Stimulated activated naive CD4-positive, alpha-beta T cell (primary cell): ENCODE measurements around the gene CEP170B.

ENCODE experiments used
- DNase-seq, 6 experiments: peaks; one replicate each; lab custom pipeline; 2025; lab: John Stamatoyannopoulos, UW

Gene CEP170B

DNA sequence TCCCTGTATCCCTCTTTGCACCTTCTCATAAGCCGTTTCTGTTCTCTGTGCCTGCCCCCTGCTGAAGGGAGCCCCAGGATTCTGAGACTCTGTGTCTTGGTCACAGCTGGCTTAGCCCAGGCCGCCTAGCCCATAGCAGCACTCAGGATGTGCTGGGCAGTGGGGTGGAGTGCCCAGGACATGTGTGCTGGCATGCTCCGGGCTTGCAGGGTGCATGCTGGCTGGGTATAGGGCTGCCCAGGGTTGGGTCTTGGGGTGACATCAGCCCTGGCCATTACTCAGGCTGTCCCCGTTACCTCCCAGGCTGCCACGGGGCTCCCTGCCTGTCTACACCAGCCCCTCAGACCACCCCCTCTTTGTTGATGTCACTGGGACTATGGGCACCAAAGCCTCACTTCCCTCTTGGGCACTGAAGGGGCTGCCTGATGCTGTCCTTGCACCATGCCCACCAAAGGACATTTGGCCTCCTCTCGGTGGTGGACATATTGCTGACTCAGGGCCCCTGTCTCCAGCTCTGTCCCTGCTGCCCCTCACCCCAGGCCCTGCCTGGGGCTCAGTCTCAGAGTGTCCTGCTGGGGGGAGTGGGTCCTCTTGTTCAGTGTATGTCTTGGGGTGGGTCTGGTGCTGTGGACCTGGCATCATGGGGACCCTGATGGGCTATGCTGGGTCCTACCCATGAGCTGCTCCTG is 2.4 kb downstream of the CEP170B start:
- no peak for DNase-seq

DNA sequence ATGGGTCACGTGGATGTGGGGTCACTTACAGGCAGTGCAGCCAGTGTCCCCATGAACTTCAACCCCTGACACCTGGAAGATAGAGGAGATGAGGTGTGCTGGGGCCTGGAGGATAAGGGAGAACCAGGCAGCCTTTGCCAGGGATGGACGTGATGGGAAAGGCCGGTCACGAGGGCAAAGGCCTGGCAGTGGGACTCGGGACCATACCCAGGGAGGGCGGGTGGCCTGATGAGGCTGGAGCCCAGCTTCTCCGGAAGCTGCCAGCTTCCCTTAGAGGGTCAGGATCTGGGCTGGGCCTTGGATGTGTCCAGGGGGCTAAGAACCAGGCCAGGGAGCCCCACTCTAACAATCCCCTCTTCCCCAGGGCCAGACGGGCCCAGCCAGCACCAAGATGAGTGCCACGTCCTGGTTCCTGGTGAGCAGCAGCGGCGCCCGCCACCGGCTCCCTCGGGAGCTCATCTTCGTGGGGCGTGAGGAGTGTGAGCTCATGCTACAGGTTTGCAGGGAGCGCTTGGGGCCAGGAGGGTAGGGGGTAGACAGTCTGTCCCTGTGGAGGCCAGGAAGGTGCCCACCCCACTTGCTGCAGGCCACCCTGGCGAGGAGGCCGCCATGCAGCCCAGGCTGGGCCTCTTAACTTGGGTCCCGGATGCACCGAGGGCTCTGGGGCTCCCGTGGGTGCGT is 3.1 kb downstream of the CEP170B start:
- no peak for DNase-seq

DNA sequence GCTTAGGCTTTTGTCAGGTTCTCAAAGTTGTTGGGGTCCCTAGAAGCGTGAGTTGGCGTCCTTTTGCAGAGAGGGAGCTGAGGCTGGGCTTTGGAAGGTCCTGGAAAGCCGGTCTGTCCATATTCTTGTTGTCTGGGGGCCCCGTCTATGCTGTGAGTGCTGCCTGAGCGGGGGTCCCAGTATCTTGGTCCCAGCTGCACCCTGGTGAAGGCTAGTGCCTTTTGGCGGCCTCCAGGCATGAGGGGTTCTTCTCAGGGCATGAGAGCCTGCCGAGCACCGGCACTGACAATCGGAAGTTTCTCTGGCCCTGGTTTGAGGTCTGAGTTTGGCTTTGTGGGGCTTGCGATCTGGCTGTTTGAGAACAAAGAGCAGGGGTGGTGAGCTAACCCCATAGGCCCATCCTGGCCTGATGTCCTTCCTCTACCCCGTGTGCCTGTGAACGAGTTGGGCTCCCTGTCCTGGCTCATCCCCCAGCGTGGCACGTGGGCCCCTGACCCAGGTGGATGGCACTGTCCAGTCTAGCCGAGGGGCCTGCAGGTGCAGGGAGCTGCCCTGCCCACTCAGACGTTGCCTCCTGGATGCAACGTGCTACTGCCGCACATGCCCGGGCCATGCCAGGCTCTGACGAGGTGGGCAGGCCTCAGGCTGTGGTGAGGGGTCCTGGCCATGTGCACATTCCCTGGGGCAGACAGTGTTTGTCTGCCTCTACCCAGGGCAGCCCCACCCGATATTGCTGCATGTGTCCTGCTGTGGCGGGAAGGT is 3.9 kb downstream of the CEP170B start:
- no peak for DNase-seq

DNA sequence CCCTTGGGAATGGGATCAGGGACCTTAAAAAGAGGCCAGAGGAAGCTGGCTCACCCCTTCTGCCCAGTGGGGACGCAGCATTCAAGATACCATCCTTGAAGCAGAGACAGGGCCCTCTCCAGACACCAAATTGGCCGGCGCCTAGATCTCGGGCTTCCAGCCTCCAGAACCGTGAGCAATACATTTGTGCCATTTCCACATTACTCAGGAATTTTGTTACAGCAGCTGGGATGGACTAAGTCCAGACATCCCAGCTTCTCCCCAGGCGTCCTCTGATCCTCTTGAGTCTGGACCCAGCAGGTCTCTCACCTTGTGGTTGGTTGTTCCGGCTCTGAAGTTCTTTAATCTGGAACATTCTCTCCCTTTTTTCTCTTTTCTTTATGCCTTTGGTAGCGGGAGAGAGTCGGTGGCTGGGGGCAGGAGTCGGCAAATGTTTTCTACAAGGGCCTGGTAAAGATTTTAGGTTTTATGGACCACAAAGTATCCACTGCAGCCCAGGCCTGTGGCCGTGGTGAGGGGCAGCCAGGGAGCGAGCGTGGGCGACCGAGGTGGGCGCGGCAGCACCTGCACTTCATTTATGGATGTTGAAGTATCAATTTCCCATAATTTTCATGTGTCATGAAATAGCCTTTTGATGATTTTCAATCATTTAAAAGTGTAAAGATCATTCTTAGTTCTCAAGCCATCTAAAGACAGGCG is 4.8 kb downstream of the CEP170B start:
- no peak for DNase-seq

DNA sequence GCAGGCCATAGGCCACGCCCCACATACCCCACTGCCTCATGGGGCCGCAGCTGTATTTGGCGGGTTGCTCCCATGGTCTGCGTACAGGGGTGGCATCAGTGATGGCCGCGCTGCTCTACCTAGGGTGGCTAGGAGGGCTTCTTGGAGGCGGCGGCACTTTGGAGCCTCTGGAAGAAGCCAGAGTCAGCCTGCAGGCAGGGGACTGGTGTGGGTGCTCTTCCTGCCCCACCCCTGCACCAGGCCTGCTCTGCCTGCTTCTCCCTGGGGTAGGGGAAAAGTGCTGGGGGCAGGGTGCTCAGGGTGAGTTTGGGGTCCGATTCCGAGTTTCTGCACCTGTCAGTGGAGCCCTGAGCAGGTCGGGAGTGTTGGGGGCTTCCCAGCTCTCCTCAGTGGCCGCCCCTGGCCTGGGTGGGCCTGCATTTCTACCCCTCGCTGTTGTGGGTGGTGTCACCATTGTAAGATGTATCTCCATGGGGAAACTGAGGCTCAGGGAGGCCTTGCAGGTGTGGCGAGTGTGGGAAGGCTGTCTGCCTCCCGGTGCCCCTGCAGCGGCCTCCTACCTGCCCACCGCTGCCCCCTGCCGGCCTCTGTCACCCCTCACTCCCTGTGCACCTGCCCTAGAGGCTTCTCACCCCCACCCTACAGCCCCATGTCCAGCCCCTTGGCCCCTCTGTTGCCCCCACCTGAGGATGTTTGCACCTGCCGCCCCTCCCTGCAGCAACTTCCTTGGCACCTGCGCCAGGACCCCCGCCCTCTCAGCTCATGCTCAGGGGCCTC is 5.5 kb downstream of the CEP170B start:
- DNase-seq = peak; percentile 11 to 39 (median 27)

DNA sequence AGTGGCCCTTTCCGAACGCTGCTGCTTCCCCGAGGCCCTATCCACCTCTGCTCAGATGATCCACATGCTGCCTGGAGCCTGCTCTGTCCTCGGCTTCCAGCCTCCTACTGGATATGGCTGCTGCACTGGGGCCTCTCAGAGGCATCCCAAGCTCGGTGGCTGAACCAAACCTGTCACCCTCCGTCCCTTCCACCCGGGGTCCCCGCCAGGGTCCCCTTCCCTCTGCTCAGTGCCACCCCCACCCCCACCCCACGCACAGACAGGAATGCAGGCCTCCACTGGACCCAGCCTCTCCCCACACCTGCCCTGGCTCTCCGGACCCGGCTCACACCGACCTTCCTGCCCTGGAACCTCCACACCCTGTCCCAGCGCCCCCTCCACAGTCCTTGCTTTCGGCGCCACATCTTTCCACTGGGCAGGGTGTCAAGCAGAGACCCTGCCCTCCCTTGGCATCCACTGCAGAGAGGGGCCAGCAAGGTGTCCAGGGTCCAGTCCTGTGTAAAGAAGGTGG is 6.1 kb downstream of the CEP170B start:
- no peak for DNase-seq

GRCh38 chr14:104871656-104872468 is 6.8 kb downstream of the CEP170B start:
- no peak for DNase-seq

DNA sequence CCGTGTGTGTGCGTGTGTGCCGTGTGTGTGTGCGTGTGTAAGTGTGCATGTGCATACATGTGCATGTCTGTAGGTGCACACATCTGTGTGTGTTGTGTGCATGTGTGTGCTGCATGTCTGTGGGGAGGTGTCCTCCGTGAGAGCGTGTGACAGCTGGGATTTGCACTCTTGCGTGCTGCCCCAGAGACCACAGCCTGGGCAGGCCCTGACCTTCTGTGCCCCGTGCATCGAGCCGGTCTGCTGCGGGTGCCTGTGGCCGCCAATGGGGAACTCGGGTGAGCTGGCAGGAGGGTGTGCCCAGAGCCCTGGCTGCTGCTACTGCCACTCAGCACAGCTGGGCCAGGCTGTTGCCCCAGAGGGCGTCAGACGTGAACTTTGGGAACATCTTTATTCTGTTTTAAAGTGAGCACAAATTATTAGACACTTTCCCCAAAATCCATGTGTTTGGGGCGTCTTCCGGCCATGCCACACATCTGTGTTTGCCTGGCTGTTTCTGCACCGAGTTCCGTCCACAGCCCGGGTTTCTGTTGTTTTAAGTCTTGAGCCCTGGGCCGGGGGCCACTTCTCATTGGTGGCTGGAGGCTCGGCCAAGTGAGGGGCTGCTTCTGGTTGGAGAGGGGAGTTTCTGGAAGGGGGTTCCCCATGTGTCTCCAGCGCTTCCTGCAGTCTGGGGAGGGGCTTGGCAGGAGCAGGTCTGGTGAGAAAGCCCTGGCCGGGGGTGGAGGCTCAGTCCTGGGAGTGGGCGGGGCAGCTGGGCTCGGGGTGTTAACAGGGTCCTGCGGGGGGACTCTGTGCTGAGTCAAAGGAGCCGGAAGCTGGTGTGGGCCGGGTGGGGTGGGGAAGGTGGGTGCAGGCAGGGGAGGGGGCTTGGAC is 7.6 kb downstream of the CEP170B start:
- DNase-seq = no peak

DNA sequence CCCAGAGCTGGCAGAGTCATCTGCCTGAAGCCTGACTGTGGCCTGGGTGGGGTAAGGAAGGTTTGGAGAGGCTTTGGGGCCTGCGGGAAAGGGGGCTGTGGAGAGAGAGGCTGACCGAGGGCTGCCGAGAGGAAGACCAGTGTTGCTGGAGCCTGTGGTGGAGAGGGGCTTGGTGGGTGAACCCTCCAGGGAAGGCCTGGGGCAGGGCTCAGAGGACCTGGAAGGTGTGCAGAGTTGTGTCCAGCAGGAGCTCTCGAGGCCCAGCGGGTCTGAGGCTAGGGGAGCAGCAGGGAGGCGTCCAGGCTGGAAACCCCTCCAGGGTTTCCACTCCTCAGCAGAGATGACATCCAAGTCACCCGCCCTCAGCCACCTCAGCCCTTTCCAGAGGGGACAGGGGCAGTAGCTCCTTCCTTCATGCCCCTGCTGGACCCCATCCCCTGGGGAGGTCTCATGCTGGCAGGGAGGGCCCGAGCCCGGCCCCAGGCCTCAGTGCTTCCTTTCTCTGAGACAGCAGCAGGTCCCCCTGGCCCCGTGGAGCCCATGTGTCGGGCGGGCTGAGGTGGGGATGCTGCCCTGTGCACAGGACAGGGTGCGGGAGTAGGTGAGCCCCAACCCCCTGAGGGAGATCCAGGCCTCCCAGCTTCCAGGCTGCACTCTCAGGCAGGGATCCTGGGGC is 8.4 kb downstream of the CEP170B start:
- no peak for DNase-seq

GRCh38 chr14:104874110-104874531 is 9.1 kb downstream of the CEP170B start:
- no peak for DNase-seq

GRCh38 chr14:104874571-104875411 is 9.7 kb downstream of the CEP170B start:
- DNase-seq = no peak

GRCh38 chr14:104875412-104875751 is 10.3 kb downstream of the CEP170B start:
- DNase-seq = no peak

GRCh38 chr14:104875811-104876210 is 10.7 kb downstream of the CEP170B start:
- DNase-seq = no peak

DNA sequence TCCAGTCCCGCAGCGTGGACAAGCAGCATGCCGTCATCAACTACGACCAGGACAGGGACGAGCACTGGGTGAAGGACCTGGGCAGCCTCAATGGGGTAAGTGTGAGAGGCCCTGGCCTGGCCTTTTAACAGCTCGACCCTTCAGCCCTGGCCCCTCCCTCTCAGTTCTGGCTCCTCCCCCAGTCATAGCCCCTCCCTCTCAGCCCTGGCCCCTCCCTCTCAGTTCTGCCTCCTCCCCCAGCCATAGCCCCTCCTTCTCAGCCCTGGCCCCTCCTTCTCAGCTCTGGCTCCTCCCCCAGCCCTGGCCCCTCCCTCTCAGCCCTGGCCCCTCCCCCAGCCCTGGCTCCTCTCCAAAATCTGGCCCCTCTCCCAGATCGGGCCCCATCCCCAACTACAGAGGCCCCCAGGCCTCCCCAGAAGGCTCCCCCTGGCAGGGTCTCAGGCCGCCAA is 11.2 kb downstream of the CEP170B start:
- peak in 5 of 6 experiments; percentile 23 to 51 (median 45) for DNase-seq

GRCh38 chr14:104877066-104877805 is 12.2 kb downstream of the CEP170B start:
- no peak for DNase-seq

GRCh38 chr14:104877806-104878550 is 12.9 kb downstream of the CEP170B start:
- no peak for DNase-seq

DNA sequence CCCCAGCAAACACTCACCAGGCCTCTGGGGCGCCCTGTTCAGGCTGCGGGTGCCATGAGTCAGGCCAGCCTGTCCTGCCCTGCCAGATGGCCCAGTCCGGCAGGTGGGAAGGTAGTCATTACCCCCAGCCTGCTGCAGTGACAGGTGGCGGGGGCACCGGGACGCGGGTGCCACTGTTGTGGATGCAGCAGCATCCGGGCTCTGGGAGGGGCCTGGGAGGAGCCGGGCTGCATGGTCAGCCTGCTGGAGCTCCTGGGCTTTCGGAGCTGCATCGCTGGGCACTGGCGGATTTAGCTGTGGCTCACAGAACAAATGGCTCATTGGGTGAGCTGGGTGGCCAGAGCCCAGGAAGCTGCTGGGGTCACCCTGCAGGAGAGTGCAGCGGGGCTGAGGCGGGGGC is 13.5 kb downstream of the CEP170B start:
- no peak for DNase-seq
